Fibroblast of skin of back (primary cell): ENCODE measurements around the gene SLC11A1.

ENCODE experiments used
- DNase-seq: peaks from one replicate; pipeline ENCODE4 v3.0.0-alpha.2; 2013

SLC11A1 gene

DNA sequence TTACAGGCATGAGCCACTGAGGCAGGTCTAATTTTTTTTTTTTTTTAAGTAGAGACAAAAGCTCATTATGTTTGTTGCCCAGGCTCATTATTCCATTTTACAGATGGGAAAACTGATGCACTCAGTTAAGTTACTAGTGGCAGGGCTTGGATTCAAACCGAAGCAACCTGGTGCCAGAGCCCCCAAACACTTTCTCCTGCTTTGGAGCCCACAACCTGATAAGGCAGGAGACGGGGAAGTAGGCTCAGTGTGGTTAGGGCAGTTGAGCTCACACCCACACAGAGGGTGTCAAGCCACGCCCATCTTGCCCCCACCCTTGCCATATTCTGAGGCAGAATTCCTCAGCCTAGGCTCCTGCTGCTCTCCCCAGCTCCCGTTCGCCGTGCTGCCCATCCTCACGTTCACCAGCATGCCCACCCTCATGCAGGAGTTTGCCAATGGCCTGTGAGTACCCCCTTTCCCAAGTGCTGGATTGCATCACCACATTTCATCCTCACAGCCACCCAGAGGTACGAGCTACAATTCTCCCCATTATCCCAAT lies 11.7 kb downstream of the SLC11A1 start:
- no peak for DNase-seq

DNA sequence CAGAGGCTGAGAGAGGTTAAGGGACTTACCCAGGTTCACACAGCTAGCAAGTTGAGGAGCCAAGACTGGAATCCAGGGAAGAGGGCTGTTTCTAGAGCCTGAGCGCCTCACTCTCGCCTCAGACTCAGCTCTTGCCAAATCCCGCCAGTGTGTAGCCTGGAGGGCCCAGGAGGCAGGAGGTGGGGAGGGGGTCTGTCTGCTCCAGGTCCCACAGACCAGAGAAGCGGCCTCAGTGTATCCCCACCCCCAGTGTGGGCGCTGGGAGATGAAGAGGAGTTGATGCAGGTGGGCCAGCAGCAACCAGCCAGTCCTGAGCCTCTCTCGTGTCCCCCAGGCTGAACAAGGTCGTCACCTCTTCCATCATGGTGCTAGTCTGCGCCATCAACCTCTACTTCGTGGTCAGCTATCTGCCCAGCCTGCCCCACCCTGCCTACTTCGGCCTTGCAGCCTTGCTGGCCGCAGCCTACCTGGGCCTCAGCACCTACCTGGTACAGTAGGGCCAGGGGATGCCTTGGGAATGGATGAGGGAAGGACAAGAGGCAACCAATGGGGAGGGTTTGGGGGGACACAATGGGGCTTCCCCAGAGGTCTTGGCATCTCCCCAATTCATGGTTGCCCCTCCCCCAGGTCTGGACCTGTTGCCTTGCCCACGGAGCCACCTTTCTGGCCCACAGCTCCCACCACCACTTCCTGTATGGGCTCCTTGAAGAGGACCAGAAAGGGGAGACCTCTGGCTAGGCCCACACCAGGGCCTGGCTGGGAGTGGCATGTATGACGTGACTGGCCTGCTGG lies 12.4 kb downstream of the SLC11A1 start:
- no peak for DNase-seq

DNA sequence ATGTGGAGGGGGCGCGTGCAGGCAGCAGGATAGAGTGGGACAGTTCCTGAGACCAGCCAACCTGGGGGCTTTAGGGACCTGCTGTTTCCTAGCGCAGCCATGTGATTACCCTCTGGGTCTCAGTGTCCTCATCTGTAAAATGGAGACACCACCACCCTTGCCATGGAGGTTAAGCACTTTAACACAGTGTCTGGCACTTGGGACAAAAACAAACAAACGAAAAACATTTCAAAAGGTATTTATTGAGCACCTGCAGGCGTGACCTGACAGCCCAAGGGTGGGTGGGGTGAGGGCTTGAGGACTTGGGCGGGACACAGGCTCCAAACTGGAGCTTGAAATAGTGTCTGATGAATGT lies 13.0 kb downstream of the SLC11A1 start:
- DNase-seq: no peak

DNA sequence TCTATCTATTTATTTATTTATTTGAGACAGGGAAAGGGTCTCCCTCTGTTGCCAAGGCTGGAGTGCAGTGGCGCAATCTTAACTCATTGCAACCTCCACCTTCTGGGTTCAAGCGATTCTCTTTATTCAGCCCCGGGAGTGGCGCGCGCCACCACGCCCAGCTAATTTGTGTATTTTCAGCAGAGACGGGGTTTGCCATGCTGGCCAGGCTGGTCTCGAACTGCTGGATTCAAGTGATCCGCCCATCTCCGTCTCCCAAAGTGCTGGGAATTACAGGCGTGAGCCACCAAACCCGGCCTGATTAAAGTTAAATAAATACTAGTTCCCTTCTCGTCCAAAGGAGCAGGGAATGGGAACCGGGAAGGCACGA lies 13.4 kb downstream of the SLC11A1 start:
- DNase-seq: no peak

DNA sequence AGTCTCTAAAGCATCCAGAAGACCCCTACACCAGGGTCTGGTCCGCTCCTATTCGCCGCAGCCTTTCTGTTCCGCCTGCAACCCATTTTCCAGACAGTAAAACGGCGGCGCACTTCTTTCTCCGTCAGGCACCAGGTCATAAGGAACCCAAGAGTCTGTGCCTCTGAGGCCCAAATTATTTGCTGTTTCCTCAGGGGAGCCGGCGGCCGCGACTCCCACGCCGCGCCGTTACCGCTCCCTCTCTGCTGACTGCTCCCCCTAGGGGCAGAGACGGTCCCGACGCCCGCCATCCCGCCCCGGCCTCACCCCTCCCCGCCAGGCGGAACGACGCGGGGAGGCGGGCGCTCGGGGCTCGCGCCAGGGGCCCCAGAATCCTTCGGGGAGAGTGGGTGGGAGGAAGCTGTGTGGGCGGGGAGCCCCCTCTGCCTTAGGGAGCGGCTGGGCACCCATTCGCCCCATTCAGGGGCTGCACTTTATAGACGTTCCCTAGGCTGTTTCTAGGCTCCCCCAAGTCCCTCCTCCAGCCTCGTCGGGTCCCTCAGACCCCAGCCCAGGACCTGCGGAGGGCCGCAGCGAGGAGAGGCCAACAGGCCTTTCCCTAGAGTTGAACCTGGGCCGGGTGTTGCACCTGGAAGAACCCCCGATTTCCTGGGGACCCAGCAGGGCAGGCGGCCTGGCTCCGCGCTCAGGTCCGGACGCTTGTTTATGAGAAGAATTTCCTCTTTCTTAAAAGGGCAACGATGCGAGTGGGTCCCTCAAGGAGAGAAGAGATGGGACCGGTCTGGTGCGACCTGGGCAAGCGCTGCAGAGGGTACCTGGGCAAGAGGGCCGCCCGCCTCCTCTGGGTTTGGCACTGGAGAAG lies 14.0 kb downstream of the SLC11A1 start:
- DNase-seq: peak; percentile 96

DNA sequence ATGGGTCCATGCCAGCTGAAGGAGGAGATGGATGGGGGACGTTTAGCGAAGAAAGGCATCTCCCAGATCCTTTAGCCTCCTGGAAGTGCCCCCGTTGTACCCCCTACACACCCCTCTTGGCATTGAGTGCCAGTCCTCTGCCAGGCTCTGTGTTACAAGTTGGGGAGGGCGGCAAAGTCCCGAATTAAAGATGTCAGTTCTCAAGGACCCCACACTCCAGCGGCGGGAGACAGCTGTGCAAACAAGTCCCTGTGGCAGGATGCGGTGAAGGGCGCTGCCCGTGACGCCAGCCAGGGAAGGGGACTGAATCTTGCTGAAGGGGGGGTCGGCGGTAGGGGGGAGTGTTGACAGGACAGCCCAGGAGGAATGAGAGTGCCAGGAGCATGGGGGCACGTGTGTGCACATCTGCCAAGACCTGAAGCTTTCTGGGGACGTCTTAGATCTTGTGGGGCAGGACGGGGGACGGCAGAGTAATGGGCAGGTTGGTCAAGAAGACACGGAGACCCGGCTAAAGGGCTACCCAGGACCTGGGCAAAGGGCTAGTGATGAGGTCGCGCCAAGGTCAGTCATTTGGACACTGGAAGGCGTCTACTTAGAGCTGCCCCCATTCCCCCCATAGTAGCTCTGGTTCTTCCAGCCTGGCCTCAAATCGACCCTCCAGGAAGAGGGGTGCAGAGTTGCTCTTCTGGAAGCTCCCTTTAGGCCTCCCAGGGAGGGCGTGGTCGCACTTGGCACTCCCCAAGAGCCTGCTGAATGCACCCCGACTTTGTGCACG lies 14.8 kb downstream of the SLC11A1 start:
- DNase-seq: peak; percentile 88

DNA sequence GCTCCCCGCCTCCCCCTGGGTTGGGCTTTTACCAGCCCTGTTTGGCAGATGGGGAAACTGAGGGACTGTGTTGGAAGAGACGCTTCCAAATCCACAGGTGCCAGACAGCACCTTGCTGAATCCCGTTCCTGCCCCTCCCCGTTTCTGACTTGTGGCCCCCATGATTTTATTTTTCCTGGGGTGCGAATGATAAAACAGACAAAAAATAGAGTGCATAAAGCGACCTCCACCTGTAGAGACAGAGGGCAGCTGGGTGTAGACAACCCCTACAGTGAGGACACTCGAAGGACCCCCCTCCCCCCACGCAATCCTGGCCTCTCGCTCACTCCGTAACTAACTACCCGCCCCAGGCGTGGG lies 15.4 kb downstream of the SLC11A1 start:
- no peak for DNase-seq

DNA sequence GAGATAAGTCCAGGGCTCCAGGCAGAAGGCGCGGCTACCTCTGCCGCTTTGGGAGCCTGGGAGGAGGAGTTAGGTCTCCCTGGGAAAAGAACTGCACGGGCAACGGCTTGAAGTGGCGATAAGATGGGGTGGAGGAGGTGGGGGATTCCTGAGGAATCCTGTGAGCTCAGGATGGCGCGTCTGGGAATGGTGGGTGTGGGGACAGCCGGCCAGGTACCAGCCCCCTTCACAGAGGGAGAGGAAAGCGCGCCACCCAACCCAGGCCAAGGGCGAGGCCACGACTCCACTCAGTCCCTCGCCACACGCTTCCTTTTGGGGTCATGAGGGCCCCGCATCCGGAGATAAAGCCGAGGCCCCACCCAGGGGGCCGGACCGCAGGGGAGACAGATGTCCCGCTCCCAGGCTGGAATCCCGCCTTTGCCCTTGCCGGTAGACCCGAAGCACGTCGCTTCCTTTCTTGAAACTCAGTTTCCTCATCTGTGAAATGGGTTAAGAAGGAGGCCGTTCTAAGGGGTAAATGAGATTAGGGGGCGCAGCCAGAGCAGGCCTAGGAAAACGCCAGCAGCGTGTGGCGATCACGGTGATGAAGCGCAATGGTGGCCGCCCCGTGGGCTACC lies 15.9 kb downstream of the SLC11A1 start:
- DNase-seq: peak; percentile 92

DNA sequence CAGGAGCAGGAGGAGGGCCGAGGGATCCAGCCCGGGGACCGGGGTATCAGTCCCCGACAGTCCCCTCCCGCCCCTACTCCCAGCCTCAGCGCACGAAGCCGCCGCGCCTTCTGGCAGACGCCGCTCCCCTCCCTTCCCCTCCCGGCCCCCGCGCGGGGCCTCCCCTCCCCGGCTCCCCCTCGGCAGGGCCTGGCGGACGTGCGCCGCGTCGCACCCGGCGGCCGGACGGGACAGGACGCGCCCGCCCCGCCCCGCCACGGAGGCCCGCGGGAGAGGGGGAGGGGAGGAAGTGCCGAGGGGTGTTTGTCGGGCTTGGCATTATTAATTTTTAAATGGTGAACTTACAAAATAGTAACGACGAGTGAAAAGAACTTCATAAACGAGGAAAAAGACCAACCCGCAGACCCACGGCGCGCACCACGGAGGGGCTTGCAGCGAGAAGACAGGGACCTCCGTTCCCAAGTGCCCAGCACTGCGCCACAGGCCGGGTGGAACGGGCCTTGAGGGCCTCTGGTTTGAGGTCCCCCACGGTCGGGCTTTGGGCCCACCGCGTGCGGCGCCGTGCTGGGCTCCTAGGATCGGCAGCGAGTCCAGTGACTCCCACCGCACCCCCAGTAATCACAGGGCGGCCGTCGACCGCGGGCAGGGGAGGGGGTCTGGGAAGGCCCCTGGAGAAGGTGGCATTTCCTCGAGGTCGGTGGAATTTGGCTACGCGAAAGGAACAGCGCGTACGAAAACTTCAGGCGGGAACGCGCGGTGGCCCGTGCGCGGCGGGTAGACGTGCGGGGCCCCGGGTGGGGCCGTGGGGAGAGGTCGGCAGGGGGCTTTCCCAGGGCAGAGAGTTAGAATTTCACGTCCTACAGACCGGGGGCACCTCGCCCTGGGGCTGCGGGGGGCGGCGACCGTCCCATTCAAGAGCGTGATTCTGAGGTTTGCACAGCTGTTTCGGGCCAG lies 16.6 kb downstream of the SLC11A1 start:
- DNase-seq: peak; percentile 90

DNA sequence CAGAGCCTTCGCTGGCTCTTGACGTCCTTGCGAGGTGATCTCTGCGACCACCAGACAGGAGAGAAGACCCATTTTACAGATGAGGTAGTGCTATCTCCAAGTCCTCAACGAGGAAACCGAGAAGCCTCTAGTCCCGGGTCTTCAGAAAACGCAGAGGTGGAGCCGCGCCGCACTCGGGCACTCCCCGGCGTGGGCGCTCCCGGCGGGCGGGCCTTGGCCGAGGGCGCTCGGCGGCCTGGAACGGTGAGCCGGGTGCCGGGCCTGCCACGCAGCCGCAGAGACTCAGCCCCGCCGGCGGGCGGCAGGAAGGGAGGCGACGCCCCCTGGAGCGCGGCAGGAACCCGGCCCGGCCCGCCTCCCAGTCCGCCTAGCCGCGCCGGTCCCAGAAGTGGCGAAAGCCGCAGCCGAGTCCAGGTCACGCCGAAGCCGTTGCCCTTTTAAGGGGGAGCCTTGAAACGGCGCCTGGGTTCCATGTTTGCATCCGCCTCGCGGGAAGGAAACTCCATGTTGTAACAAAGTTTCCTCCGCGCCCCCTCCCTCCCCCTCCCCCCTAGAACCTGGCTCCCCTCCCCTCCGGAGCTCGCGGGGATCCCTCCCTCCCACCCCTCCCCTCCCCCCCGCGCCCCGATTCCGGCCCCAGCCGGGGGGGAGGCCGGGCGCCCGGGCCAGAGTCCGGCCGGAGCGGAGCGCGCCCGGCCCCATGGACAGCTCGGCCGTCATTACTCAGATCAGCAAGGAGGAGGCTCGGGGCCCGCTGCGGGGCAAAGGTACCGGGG lies 17.5 kb downstream of the SLC11A1 start, which contains the start of gene CTDSP1:
TSS of gene CTDSP1 (plus strand) at position 478 of the 776 bp plus-strand sequence. CDS start at position 701, 223 bp downstream.
- peak; percentile 97 for DNase-seq

DNA sequence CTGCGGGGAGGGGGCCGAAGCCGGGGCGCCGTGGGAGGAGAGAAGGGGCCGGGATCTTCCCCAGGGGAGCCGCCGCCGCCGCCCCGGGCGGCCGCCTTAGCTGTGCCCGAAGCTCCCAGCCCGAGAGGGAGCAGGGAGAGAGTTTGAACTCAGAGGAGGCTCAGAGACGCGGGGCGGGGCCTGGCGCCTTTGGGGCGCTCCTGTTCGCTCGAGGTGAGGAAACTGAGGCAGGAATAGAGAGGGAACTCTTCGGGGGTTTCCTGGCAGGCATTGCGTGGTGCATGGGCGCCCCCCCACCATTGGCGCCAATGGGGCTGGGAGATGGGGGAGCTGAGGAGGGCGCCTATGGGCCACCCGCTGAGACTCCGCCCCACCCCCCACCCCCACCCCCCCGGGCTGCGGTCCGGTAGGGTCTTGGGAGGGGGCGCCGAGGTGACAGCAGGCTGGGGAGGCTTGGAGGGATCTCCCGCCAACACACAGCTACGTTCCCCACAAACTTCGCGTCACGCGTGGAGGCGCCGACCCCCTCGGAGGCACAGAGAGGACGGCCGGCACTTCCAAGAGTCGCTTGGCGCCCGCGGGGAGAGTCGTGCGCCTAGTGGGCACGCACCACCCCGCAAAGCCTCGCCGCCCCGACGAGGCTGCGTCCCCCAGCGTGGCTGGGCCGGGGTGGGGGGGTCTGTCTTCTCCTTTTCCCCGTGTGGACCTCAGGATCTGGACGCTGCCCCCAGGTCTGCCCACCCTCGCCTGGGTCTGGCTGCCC lies 18.3 kb downstream of the SLC11A1 start:
- DNase-seq: peak; percentile 35

DNA sequence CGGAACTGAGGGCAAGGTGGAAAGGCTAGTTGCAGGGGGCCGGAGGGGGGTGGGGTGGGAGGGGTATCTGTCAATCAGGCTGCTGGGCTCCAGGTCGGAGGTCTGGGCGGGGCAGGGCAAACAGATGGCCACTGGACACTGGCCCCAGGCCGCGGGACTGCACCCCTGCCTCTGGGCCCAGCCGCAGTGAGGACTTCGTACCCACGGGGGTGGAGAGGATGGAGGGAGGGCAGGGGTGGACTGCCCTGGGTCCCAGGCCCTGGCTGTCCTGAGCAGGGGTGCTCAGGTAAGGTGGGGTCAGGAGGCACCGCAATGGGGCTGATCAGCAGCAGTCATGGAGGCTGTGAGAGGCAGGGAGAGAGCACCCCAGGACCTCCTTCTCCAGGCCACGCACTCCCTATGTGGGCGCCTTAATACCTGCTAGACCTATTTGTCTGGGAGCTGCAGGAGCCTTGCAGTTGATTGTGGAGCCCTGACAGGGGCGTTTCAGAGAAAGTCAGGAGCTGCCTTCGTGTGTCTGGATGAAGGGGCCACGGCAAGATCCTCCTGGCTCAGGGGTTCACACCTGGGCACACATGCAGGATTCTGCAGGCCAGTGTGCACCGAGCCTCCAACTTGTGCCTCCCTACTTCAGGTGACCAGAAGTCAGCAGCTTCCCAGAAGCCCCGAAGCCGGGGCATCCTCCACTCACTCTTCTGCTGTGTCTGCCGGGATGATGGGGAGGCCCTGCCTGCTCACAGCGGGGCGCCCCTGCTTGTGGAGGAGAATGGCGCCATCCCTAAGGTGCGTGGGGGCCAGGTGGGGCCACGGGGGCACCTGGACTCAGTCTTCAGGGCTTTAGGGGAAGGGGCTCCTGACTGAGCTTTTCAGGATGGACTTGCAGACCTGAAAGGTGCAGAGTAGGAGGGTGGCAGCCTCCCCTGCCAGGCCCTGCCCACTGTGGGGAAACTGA lies 19.1 kb downstream of the SLC11A1 start:
- no peak for DNase-seq

DNA sequence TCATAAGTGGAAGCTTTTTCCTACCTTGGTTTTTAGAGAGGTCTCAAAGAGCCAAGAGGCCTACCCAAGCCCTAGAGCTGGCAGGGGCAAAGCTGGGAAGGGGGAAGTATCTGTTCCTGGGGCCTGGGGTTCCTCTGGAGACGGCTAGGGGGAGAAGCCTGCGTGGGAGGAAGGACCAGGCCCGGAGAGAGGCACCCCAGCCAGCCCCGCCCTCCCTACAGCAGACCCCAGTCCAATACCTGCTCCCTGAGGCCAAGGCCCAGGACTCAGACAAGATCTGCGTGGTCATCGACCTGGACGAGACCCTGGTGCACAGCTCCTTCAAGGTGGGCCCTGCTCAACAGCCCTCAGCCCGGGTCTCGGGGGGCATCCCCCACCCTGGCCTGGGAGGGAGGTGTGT lies 19.8 kb downstream of the SLC11A1 start:
- DNase-seq: no peak

DNA sequence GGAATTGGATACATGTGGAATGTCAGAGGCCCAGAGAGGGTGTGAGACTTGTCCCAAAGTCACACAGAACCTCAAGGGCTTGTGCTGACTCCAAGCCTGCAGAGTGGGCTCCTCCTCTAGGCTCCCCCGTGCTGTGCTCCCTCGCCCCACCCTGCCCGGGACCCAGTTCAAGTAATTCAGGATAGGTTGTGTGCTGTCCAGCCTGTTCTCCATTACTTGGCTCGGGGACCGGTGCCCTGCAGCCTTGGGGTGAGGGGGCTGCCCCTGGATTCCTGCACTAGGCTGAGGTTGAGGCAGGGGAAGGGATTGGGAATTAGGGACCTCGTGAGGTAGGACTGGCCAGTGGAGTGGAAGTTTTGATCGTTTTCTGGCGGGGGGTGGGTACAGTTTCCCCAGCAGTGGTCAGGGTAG lies 20.4 kb downstream of the SLC11A1 start:
- no peak for DNase-seq

DNA sequence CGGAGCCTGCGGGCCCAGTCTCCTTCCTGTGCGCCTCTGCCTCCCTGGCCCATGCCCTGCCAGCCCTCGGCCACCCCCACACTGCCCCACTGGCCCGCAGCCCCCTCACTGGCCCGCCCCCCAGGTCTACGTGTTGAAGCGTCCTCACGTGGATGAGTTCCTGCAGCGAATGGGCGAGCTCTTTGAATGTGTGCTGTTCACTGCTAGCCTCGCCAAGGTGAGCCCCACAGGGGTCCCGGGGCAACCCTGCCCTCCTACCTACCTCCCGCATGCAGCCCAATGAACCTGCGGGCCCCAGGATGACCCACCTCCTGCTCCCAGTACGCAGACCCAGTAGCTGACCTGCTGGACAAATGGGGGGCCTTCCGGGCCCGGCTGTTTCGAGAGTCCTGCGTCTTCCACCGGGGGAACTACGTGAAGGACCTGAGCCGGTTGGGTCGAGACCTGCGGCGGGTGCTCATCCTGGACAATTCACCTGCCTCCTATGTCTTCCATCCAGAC lies 20.9 kb downstream of the SLC11A1 start:
- no peak for DNase-seq

DNA sequence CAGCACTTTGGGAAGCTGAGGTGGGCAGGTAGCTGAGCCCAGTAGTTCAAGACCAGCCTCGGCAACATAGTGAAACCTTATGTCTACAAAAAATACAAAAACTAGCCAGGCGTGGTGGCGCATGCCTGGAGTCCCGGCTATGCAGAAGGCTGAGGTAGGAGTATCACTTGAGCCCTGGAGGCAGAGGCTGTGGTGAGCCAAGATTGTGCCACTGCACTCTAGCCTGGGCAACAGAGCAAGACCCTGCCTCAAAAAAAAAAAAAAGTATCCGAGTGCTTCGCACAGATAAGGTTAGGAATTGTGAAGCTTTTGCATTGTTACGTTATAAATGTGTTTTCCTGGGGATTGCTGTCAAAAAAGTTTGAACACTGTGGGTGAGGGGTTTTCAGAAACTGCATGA lies 21.7 kb downstream of the SLC11A1 start:
- no peak for DNase-seq

DNA sequence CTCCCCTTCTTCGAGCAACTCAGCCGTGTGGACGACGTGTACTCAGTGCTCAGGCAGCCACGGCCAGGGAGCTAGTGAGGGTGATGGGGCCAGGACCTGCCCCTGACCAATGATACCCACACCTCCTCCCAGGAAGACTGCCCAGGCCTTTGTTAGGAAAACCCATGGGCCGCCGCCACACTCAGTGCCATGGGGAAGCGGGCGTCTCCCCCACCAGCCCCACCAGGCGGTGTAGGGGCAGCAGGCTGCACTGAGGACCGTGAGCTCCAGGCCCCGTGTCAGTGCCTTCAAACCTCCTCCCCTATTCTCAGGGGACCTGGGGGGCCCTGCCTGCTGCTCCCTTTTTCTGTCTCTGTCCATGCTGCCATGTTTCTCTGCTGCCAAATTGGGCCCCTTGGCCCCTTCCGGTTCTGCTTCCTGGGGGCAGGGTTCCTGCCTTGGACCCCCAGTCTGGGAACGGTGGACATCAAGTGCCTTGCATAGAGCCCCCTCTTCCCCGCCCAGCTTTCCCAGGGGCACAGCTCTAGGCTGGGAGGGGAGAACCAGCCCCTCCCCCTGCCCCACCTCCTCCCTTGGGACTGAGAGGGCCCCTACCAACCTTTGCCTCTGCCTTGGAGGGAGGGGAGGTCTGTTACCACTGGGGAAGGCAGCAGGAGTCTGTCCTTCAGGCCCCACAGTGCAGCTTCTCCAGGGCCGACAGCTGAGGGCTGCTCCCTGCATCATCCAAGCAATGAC lies 22.4 kb downstream of the SLC11A1 start:
- no peak for DNase-seq
